Mucosa of descending colon (tissue), 3 donors: ENCODE measurements around the gene VWA8. TPM values are rescaled to one million over a fixed set of nuclear protein-coding genes. Genes with fewer than 3 reads are reported as not detected.

Experiments
- ATAC-seq: fragments of 200-7000 bp; cut with Tn5 transposase; one replicate; pipeline ENCODE4 v1.9.1; 2020; ENCODE audit warnings: mild to moderate bottlenecking, moderate library complexity
- DNase-seq, 3 donors: peaks; one replicate each; pipeline ENCODE4 v3.0.0-alpha.2; 2020
- H3K36me3 ChIP-seq: fragments of 200-600 bp; one replicate; pipeline ENCODE4 v1.8.0; 2021; ENCODE audit warnings: low read depth, mild to moderate bottlenecking
- H3K4me1 ChIP-seq: fragments of 200-600 bp; one replicate; pipeline ENCODE4 v1.8.0; 2021; ENCODE audit warnings: low read depth, mild to moderate bottlenecking
- H3K4me3 ChIP-seq: fragments of 200-600 bp; one replicate; pipeline ENCODE4 v1.8.0; 2021; ENCODE audit warnings: mild to moderate bottlenecking
- H3K9me3 ChIP-seq: fragments of 200-600 bp; one replicate; pipeline ENCODE4 v1.8.0; 2021; ENCODE audit warnings: mild to moderate bottlenecking
- CTCF ChIP-seq: fragments of 200-600 bp; IDR thresholded peaks from one replicate; pipeline ENCODE4 v1.8.0; 2022; ENCODE audit warnings: antibody characterized with exemption, mild to moderate bottlenecking
- intact Hi-C, 2 donors: fragments of 100-400 bp; cut with DNase I in 1 of 2; cut with micrococcal nuclease in 1 of 2; formaldehyde crosslinking; loops; one replicate each; pipeline versions ENCODE4 v1.11.0 to v1.11.1; 2022; cut with DNase I, micrococcal nuclease
- total RNA-seq, 3 donors: library from RNA; stranded (reverse); fragmentation: NEBNext Ultra II Directional in 2 of 3; extraction: Animal tissue kit (Norgen Biotek cat#: 25700) in 2 of 3; gene quantifications; one replicate each; pipeline versions ENCODE4 v1.2.1 to v1.2.4, GENCODE V29; 2021 to 2023
- donor health status: DM: no; HTN: no; CAD: no; lungs with moderate emphysema.
- donor health status: DM: no; HTN: no; CAD: no.
- donor health status: DM: no; HTN: yes; CAD: no.

The VWA8 gene
- total RNA-seq, 3 donors from 2014 or later = 19.1 to 31.5 (median 27.0) TPM

- no peak overlapping the region for H3K4me3 ChIP-seq
- ATAC-seq = no peak
- intact Hi-C loops = no loop called here
- no peaks in the 10 kb centered on the region for H3K4me1 ChIP-seq
- H3K36me3 ChIP-seq = no peaks in the 10 kb centered on the region
- DNase-seq = no peak
- H3K9me3 ChIP-seq = no peaks in the 10 kb centered on the region
- no peak for TF ChIP-seq CTCF
These were observed 238.0 kb downstream of the VWA8 start for GRCh38 chr13:41722684-41723535.

DNA sequence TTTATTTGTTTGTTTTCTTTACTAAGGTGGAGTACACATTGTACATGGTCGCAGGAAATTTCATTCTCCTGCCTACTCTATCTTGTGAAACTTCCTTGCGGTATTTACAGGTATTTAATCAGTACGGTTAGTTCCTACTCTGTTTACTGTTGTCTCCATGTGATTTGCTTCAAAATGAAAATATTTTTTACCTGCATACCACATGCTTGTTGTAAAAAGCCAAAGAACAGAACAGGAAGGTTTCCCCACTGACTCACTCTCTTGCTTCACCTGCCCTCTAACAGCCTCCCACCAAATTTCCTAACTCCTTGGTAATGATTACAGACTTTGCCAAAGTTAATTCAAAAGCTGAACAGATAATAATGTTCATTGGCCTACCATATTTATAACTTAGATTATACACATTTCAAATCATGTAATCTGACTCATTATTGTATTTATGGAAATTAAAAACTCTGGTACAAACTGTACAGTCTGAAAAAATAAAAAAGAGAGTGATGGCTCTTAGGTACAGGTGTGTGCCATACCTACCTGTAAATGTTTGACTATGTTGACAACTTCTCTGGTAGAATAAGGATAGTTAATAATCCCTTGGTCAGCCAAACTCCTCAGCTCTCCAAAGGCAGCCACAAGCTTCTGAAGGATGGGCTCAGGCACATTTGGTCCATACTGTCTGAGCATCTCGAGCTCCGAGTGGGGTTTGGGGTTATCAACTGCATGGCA, 239.9 kb downstream of the VWA8 start:
- Histone ChIP-seq H3K4me3 (no peak overlapping the region), H3K4me1 (no peaks in the 10 kb centered on the region), H3K9me3 (no peaks in the 10 kb centered on the region), H3K36me3 (no peaks in the 10 kb centered on the region)
- intact Hi-C loops = no loop called here
- DNase-seq (no peak), ATAC-seq (no peak)
- TF ChIP-seq CTCF = no peak

GRCh38 chr13:41716236-41716635, 244.7 kb downstream of the VWA8 start:
- intact Hi-C loops = no loop called here
- no peaks in the 10 kb centered on the region for H3K9me3 ChIP-seq
- H3K36me3 ChIP-seq = no peaks in the 10 kb centered on the region
- H3K4me1 ChIP-seq = no peaks in the 10 kb centered on the region
- no peak for TF ChIP-seq CTCF
- H3K4me3 ChIP-seq = no peak overlapping the region
- no peak for DNase-seq
- no peak for ATAC-seq

- Histone ChIP-seq H3K36me3 (no peaks in the 10 kb centered on the region), H3K4me3 (no peak overlapping the region), H3K4me1 (no peaks in the 10 kb centered on the region), H3K9me3 (no peaks in the 10 kb centered on the region)
- no peak for TF ChIP-seq CTCF
- intact Hi-C loops = no loop called here
- ATAC-seq (no peak), DNase-seq (no peak)
These were observed 247.5 kb downstream of the VWA8 start for GRCh38 chr13:41713405-41713804.

- no peak for ATAC-seq
These were observed 250.1 kb downstream of the VWA8 start for GRCh38 chr13:41710771-41711170.

More at GRCh38 chr13:41710771-41711170, 250.1 kb downstream of the VWA8 start:
- no peaks in the 10 kb centered on the region for H3K4me1 ChIP-seq
- H3K36me3 ChIP-seq = no peaks in the 10 kb centered on the region
- H3K4me3 ChIP-seq = no peak overlapping the region
- no peaks in the 10 kb centered on the region for H3K9me3 ChIP-seq
- no peak for TF ChIP-seq CTCF
- no peak for DNase-seq
- intact Hi-C loops = no loop called here
